ENCODE measurements around the gene CTNND1. TPM values are rescaled to one million over a fixed set of nuclear protein-coding genes. Genes with fewer than 3 reads are reported as not detected.
A peak's percentile ranks its signal among the peaks of the same experiment; 100 is the strongest.

CTNND1 gene
- total RNA-seq, 2 experiments from 2014 or later = 5.1 to 5.3 TPM

GRCh38 chr11:57728829-57729228 is 32.8 kb upstream of the CTNND1 start:
- CTCF ChIA-PET (ENCODE audit: unreplicated experiment) = interaction anchor here (0.5 kb wide), 1 partner anchor 402 kb away, joined by 3 read pairs; no protein-coding TSS in a partner anchor
- peak overlapping the region; percentile 33; the same call in 1 of the 2 replicates for H3K4me2 ChIP-seq (ENCODE audit: low read length)

GRCh38 chr11:57729479-57729878 is 32.1 kb upstream of the CTNND1 start:
- no peaks in the 10 kb centered on the region for H3K9me3 ChIP-seq (ENCODE audit: low read length)
- H3K4me1 ChIP-seq (ENCODE audit: insufficient read depth, low read length, poor library complexity, severe bottlenecking) = peaks cover 12% of the 10 kb centered on the region
- no TSS peak for BruUV-seq (replicated peaks)
- H3K36me3 ChIP-seq (ENCODE audit: insufficient read depth, low read length) = peaks cover 68% of the 10 kb centered on the region
- peak overlapping the region; percentile 12 for H3K27ac ChIP-seq (ENCODE audit: low read depth, low read length, poor library complexity, severe bottlenecking)
- peaks cover 96% of the 10 kb centered on the region for H3K79me2 ChIP-seq (ENCODE audit: insufficient read depth, low read depth, low read length)
- no peak for DNase-seq (ENCODE audit: low spot score)
- H3K4me2 ChIP-seq (ENCODE audit: low read length) = peak overlapping the region; percentile 33; the same call in 1 of the 2 replicates
- H2AFZ ChIP-seq (ENCODE audit: low read length) = no peak overlapping the region
- H3K9me2 ChIP-seq (ENCODE audit: insufficient read depth, low read length) = no peaks in the 10 kb centered on the region
- H4K20me1 ChIP-seq (ENCODE audit: insufficient read depth, low read length) = peaks cover 7% of the 10 kb centered on the region; the same call in 1 of the 2 replicates
- no peak overlapping the region for H3K4me3 ChIP-seq (ENCODE audit: low read depth, low read length, poor library complexity, severe bottlenecking)
- CTCF ChIA-PET (ENCODE audit: unreplicated experiment) = no interaction called here
- POLR2A ChIA-PET = interaction anchor here (0.8 to 0.9 kb wide), 2 partner anchors 15 to 1949 kb away, joined by 3 read pairs; no protein-coding TSS in a partner anchor
- intact Hi-C loops (cut with micrococcal nuclease; ENCODE audit: unreplicated experiment) = no loop called here
- TF ChIP-seq EZH2phosphoT487 (IDR thresholded peaks at IDR 0.05; ENCODE audit: borderline replicate concordance, low read depth, low read length) = no peak
- TF ChIP-seq, protein P1, sequence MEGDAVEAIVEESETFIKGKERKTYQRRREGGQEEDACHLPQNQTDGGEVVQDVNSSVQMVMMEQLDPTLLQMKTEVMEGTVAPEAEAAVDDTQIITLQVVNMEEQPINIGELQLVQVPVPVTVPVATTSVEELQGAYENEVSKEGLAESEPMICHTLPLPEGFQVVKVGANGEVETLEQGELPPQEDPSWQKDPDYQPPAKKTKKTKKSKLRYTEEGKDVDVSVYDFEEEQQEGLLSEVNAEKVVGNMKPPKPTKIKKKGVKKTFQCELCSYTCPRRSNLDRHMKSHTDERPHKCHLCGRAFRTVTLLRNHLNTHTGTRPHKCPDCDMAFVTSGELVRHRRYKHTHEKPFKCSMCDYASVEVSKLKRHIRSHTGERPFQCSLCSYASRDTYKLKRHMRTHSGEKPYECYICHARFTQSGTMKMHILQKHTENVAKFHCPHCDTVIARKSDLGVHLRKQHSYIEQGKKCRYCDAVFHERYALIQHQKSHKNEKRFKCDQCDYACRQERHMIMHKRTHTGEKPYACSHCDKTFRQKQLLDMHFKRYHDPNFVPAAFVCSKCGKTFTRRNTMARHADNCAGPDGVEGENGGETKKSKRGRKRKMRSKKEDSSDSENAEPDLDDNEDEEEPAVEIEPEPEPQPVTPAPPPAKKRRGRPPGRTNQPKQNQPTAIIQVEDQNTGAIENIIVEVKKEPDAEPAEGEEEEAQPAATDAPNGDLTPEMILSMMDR (conservative IDR thresholded peaks at IDR 0.05; ENCODE audit: low read length) = no peak

More at GRCh38 chr11:57728829-57729228, 32.8 kb upstream of the CTNND1 start:
- peaks cover 96% of the 10 kb centered on the region for H3K79me2 ChIP-seq (ENCODE audit: insufficient read depth, low read depth, low read length)
- H2AFZ ChIP-seq (ENCODE audit: low read length) = no peak overlapping the region
- no peaks in the 10 kb centered on the region for H3K9me2 ChIP-seq (ENCODE audit: insufficient read depth, low read length)
- H3K9me3 ChIP-seq (ENCODE audit: low read length) = no peaks in the 10 kb centered on the region
- no TSS peak for BruUV-seq (replicated peaks)
- intact Hi-C loops (cut with micrococcal nuclease; ENCODE audit: unreplicated experiment) = no loop called here
- H3K4me1 ChIP-seq (ENCODE audit: insufficient read depth, low read length, poor library complexity, severe bottlenecking) = peaks cover 12% of the 10 kb centered on the region
- DNase-seq (ENCODE audit: low spot score) = no peak
- H3K27ac ChIP-seq (ENCODE audit: low read depth, low read length, poor library complexity, severe bottlenecking) = peak overlapping the region; percentile 12
- peaks cover 13% of the 10 kb centered on the region for H4K20me1 ChIP-seq (ENCODE audit: insufficient read depth, low read length)
- H3K4me3 ChIP-seq (ENCODE audit: low read depth, low read length, poor library complexity, severe bottlenecking) = no peak overlapping the region
- TF ChIP-seq EZH2phosphoT487 (IDR thresholded peaks at IDR 0.05; ENCODE audit: borderline replicate concordance, low read depth, low read length) = no peak
- TF ChIP-seq, protein P1 (conservative IDR thresholded peaks at IDR 0.05; ENCODE audit: low read length) = no peak
- POLR2A ChIA-PET = interaction anchor here (0.6 to 0.7 kb wide), 2 partner anchors 14 to 56 kb away, joined by 3 to 6 read pairs; no protein-coding TSS in a partner anchor
- peaks cover 69% of the 10 kb centered on the region for H3K36me3 ChIP-seq (ENCODE audit: insufficient read depth, low read length)

DNA sequence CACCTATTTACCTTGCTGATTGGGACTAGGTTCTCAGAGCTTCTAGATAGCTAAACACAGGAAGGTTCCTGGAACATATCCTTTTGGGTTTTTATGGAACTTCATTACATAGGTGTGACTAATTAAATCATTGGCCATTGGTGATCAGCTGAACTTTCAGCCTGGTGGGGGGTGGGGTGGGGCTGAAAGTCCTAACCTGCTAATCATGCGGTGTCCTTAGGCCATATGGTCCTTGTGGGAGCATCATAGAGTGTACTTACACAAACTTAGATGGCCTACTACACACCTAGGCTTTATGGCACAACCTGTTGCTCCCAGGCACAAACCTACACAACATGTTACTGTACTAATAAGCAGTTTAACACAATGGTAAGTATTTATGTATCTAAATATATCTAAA is 28.9 kb upstream of the CTNND1 start:
- Histone ChIP-seq H3K27ac (ENCODE audit: low read depth, low read length, poor library complexity, severe bottlenecking) (no peak overlapping the region), H4K20me1 (ENCODE audit: insufficient read depth, low read length) (peaks cover 4% of the 10 kb centered on the region; the same call in 1 of the 2 replicates), H3K4me3 (ENCODE audit: low read depth, low read length, poor library complexity, severe bottlenecking) (no peak overlapping the region), H3K4me2 (ENCODE audit: low read length) (no peak overlapping the region), H2AFZ (ENCODE audit: low read length) (no peak overlapping the region), H3K79me2 (ENCODE audit: insufficient read depth, low read depth, low read length) (peaks cover 87% of the 10 kb centered on the region), H3K9me3 (ENCODE audit: low read length) (no peaks in the 10 kb centered on the region), H3K36me3 (ENCODE audit: insufficient read depth, low read length) (peaks cover 64% of the 10 kb centered on the region), H3K4me1 (ENCODE audit: insufficient read depth, low read length, poor library complexity, severe bottlenecking) (peaks cover 12% of the 10 kb centered on the region), H3K9me2 (ENCODE audit: insufficient read depth, low read length) (no peaks in the 10 kb centered on the region)
- TF ChIP-seq, protein P1 (conservative IDR thresholded peaks at IDR 0.05; ENCODE audit: low read length) = no peak
- TF ChIP-seq EZH2phosphoT487 (IDR thresholded peaks at IDR 0.05; ENCODE audit: borderline replicate concordance, low read depth, low read length) = no peak
- ChIA-PET CTCF (ENCODE audit: unreplicated experiment) (interaction anchor here (0.6 kb wide), 1 partner anchor 774 kb away, joined by 11 read pairs; no protein-coding TSS in a partner anchor), POLR2A (interaction anchor here (1.3 kb wide), 1 partner anchor 18 kb away, joined by 6 read pairs; no protein-coding TSS in a partner anchor)
- intact Hi-C loops (cut with micrococcal nuclease; ENCODE audit: unreplicated experiment) = no loop called here
- DNase-seq (ENCODE audit: low spot score) = no peak
- no TSS peak for BruUV-seq (replicated peaks)
